ENCODE data around the gene HOXA2. TPM values are rescaled to one million over a fixed set of nuclear protein-coding genes. Genes with fewer than 3 reads are reported as not detected.

HOXA2 gene
- total RNA-seq, 4 donors from 2014 or later, result 3.1 to 7.0 (median 5.0) TPM

GRCh38 chr7:27062946-27063345 is 39.5 kb downstream of the HOXA2 start:
- no peak overlapping the region for H3K27ac ChIP-seq
- no peak overlapping the region for H3K4me3 ChIP-seq
- no peak for TF ChIP-seq CTCF (IDR thresholded peaks at IDR 0.05)
- TF ChIP-seq POLR2A (IDR thresholded peaks at IDR 0.05), result no peak
- TF ChIP-seq EP300 (IDR thresholded peaks at IDR 0.05), result no peak
- no peak for TF ChIP-seq POLR2AphosphoS5 (IDR thresholded peaks at IDR 0.05)
- peaks cover 0 to 12% (median 0%) of the 10 kb centered on the region in 3 donors for H3K4me1 ChIP-seq
- no peaks in the 10 kb centered on the region for H3K27me3 ChIP-seq
- 60 to 95% methylated on average over 1 to 4 of the region's 4 CpGs for WGBS, 2 donors (ENCODE audit: low coverage in 1 of 2)
- no peaks in the 10 kb centered on the region for H3K36me3 ChIP-seq
- no peaks in the 10 kb centered on the region for H3K9me3 ChIP-seq
- no peak for ATAC-seq

- H3K4me1 ChIP-seq, result no peaks in the 10 kb centered on the region
- no peaks in the 10 kb centered on the region for H3K9me3 ChIP-seq
These were observed 49.3 kb downstream of the HOXA2 start for GRCh38 chr7:27053153-27053552.

GRCh38 chr7:27051451-27051850 is 51.0 kb downstream of the HOXA2 start:
- 80 to 88% methylated on average over 1 to 4 of the region's 4 CpGs for WGBS, 2 donors (ENCODE audit: low coverage in 1 of 2)
- no peaks in the 10 kb centered on the region for H3K9me3 ChIP-seq
- TF ChIP-seq CTCF (IDR thresholded peaks at IDR 0.05), result no peak
- TF ChIP-seq EP300 (IDR thresholded peaks at IDR 0.05), result no peak
- no peak for TF ChIP-seq POLR2A (IDR thresholded peaks at IDR 0.05)
- no peak for TF ChIP-seq POLR2AphosphoS5 (IDR thresholded peaks at IDR 0.05)

More at GRCh38 chr7:27053153-27053552, 49.3 kb downstream of the HOXA2 start:
- Histone ChIP-seq H3K4me3 (no peak overlapping the region), H3K27ac (no peak overlapping the region), H3K36me3 (no peaks in the 10 kb centered on the region), H3K27me3 (no peaks in the 10 kb centered on the region)
- TF ChIP-seq EP300 (IDR thresholded peaks at IDR 0.05), result no peak
- TF ChIP-seq POLR2A (IDR thresholded peaks at IDR 0.05), result no peak
- no peak for TF ChIP-seq POLR2AphosphoS5 (IDR thresholded peaks at IDR 0.05)
- TF ChIP-seq CTCF (IDR thresholded peaks at IDR 0.05), result no peak
- ATAC-seq, result no peak
- 52 to 80% methylated on average over 2 to 3 of the region's 3 CpGs for WGBS, 2 donors (ENCODE audit: low coverage in 1 of 2)

More at GRCh38 chr7:27051451-27051850, 51.0 kb downstream of the HOXA2 start:
- H3K27ac ChIP-seq, result no peak overlapping the region
- no peaks in the 10 kb centered on the region for H3K36me3 ChIP-seq
- no peaks in the 10 kb centered on the region for H3K27me3 ChIP-seq
- no peak overlapping the region for H3K4me3 ChIP-seq
- ATAC-seq, result no peak
- H3K4me1 ChIP-seq, result no peaks in the 10 kb centered on the region

Small RNA genes within 50 kb of the gene (small RNA-seq; reads per million reads assigned to genes)
- gene AC004080.5 (0 reads per million in 4 donors), gene RF01977 (0 reads per million in 4 donors)

Other genes with a start within 250 kb of the HOXA2 start
- 10 to 100 TPM; 54.3 to 83.1 (median 76.1) TPM for gene SKAP2, start 238.1 kb downstream of the HOXA2 start, total RNA-seq
- 1 to 10 TPM in 1 of 4 donors, under 1 TPM in 2, not detected in 1; 0.23 to 2.3 (median 0.27) TPM for gene HOXA1, start 6.7 kb downstream of the HOXA2 start, total RNA-seq
- gene HOXA4, start 28.1 kb upstream of the HOXA2 start, total RNA-seq, result 10 to 100 TPM in 3 of 4 donors, 1 to 10 TPM in 1; 8.6 to 20.2 (median 15.3) TPM
- 10 to 100 TPM; 11.0 to 34.6 (median 29.3) TPM for gene HOXA5, start 41.0 kb upstream of the HOXA2 start, total RNA-seq
- gene HOXA6, start 45.1 kb upstream of the HOXA2 start, total RNA-seq, result 10 to 100 TPM in 1 of 4 donors, under 1 TPM in 1, not detected in 2; 0.46 to 12.7 TPM
- gene HOXA3, start 49.9 kb upstream of the HOXA2 start, total RNA-seq, result 10 to 100 TPM in 2 of 4 donors, 1 to 10 TPM in 2; 6.4 to 22.6 (median 10.3) TPM
- gene HOXA7, start 54.0 kb upstream of the HOXA2 start, total RNA-seq, result 1 to 10 TPM in 3 of 4 donors, under 1 TPM in 1; 0.85 to 5.1 (median 1.4) TPM
- under 1 TPM in 2 of 4 donors, not detected in 2; 0.54 to 0.89 TPM for gene HOXA9, start 62.9 kb upstream of the HOXA2 start, total RNA-seq
- under 1 TPM in 1 of 4 donors, not detected in 3; 0.67 TPM for gene HOXA10, start 71.6 kb upstream of the HOXA2 start, total RNA-seq
- gene HOXA11, start 82.5 kb upstream of the HOXA2 start, total RNA-seq, result under 1 TPM in 1 of 4 donors, not detected in 3; 0.12 TPM
- under 1 TPM in 1 of 4 donors, not detected in 3; 0.12 TPM for gene HOXA13, start 97.4 kb upstream of the HOXA2 start, total RNA-seq
- not detected for gene EVX1, start 140.1 kb upstream of the HOXA2 start, total RNA-seq